Activated naive CD8-positive, alpha-beta T cell treated with anti-CD3 and anti-CD28 coated beads for 36 hours (primary cell): ENCODE measurements around the gene VWCE. TPM values are rescaled to one million over a fixed set of nuclear protein-coding genes. Genes with fewer than 3 reads are reported as not detected.
"Not testable (repeated sequence)": the region's sequence is repeated elsewhere in the genome, so short reads cannot be mapped to it uniquely, and the experiment has no call there.

Experiments
- DNase-seq: peaks from one replicate; pipeline ENCODE4 v3.0.0; 2021
- H3K27ac Mint-ChIP-seq: one replicate; pipeline ENCODE4 v1.8.0; 2022; ENCODE audit warnings: mild to moderate bottlenecking, moderate library complexity, mixed read lengths
- H3K27me3 Mint-ChIP-seq: one replicate; pipeline ENCODE4 v1.8.0; 2022; ENCODE audit warnings: mild to moderate bottlenecking, mixed read lengths
- H3K36me3 Mint-ChIP-seq: one replicate; pipeline ENCODE4 v1.8.0; 2021; ENCODE audit warnings: mild to moderate bottlenecking, mixed read lengths
- H3K4me1 Mint-ChIP-seq: one replicate; pipeline ENCODE4 v1.8.0; 2021; ENCODE audit warnings: mixed read lengths
- H3K4me3 Mint-ChIP-seq: one replicate; pipeline ENCODE4 v1.8.0; 2022; ENCODE audit warnings: mild to moderate bottlenecking, moderate library complexity, mixed read lengths
- H3K9me3 Mint-ChIP-seq: one replicate; pipeline ENCODE4 v1.8.0; 2022; ENCODE audit warnings: mixed read lengths
- total RNA-seq, 2 experiments: library from RNA; stranded (reverse); gene quantifications; one replicate each; pipeline ENCODE4 v1.2.3, GENCODE V29; 2021

The VWCE gene
- total RNA-seq, 2 experiments from 2014 or later, result 18.3 to 19.8 TPM

GRCh38 chr11:61231033-61231432 is 64.1 kb downstream of the VWCE start:
- not testable (repeated sequence) for H3K4me1 Mint-ChIP-seq, DNase-seq, H3K9me3 Mint-ChIP-seq, H3K27ac Mint-ChIP-seq, H3K36me3 Mint-ChIP-seq, H3K4me3 Mint-ChIP-seq, H3K27me3 Mint-ChIP-seq

DNA sequence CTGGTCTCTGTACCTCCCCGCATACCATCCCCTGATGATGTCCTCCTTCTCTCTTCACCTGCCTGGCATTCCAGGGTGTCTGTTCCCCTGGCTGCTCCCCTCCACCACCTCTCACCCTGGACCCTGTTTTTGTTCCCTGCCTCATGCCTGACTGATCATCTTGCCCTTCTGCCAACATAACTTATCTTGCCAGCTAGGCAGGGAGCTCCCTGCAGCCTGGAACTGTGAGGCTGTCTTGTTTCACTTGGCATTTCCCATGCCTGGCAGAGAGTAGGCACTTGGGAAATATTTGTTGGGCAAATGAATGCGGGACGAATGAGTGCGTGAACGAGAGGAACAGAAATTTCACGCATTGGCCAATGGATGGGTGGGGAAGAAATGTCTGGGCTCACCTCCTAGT is 65.7 kb downstream of the VWCE start:
- H3K27me3 Mint-ChIP-seq, H3K36me3 Mint-ChIP-seq, H3K9me3 Mint-ChIP-seq, H3K4me3 Mint-ChIP-seq, DNase-seq, H3K4me1 Mint-ChIP-seq, H3K27ac Mint-ChIP-seq: not testable (repeated sequence)

- not testable (repeated sequence) for H3K9me3 Mint-ChIP-seq, DNase-seq, H3K27me3 Mint-ChIP-seq, H3K4me1 Mint-ChIP-seq, H3K27ac Mint-ChIP-seq, H3K4me3 Mint-ChIP-seq, H3K36me3 Mint-ChIP-seq
These were observed 68.5 kb downstream of the VWCE start for GRCh38 chr11:61226457-61227137.

GRCh38 chr11:61222692-61223091 is 72.4 kb downstream of the VWCE start:
- H3K27ac Mint-ChIP-seq, H3K36me3 Mint-ChIP-seq, H3K27me3 Mint-ChIP-seq, H3K9me3 Mint-ChIP-seq, DNase-seq, H3K4me1 Mint-ChIP-seq, H3K4me3 Mint-ChIP-seq: not testable (repeated sequence)

- not testable (repeated sequence) for DNase-seq, H3K4me1 Mint-ChIP-seq, H3K4me3 Mint-ChIP-seq, H3K9me3 Mint-ChIP-seq, H3K27ac Mint-ChIP-seq, H3K27me3 Mint-ChIP-seq, H3K36me3 Mint-ChIP-seq
These were observed 73.1 kb downstream of the VWCE start, which contains the start of gene PGA4 for GRCh38 chr11:61222047-61222446. TSS of gene PGA4 (plus strand) at chr11:61222347. CDS start at chr11:61222401, 54 bp downstream.

GRCh38 chr11:61219016-61219415 is 76.1 kb downstream of the VWCE start:
- H3K27ac Mint-ChIP-seq, H3K9me3 Mint-ChIP-seq, H3K36me3 Mint-ChIP-seq, H3K27me3 Mint-ChIP-seq, H3K4me1 Mint-ChIP-seq, H3K4me3 Mint-ChIP-seq, DNase-seq: not testable (repeated sequence)

DNA sequence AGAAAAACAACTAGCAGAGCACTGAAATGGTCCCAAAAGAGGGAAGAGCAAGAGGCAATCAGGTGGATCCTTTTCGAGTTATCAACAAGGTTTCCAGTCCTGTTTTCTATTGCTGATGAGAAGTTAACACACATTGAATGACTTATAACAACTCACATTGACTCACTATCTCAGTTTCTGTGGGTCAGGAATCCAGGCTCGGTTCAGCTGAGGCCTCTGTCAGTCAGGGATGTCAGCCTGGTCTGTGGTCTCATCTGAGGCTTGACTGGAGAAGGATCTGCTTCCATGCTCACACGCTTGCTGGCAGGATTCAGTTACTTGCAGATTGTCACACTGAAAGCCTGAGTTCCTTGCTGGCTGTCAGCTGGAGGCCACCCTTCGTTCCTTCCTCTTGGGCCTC is 76.8 kb downstream of the VWCE start:
- H3K9me3 Mint-ChIP-seq, H3K36me3 Mint-ChIP-seq, H3K4me3 Mint-ChIP-seq, H3K4me1 Mint-ChIP-seq, H3K27ac Mint-ChIP-seq, H3K27me3 Mint-ChIP-seq, DNase-seq: not testable (repeated sequence)

DNA sequence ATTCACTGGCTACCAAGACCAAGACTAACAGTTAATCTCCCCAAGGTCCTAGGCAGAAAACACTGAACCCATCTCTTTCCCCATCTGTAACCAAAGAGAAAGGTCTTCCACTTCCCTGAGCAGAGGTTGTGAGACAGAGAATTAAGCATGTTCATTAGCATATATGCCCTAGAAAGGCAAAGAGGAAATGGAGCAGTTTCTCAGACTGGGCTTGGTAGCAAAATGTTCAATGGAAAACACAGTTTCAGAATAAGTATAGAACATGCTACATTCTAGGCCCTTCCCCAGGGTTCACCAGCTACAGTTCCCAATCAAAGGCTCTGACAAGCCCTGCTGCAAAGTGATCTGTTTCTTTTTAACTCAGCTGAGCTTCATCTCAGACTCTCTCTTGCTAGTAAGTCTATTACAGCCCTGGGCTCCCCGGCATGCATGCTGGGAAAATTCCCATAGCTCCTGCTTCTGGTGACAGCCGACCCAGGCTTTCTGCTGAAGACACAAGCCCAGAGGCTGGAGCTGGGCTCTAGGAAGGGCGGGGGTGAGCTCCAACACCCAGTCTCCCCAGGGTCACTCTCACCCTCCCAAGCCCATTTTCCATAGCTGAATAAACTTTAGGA is 81.3 kb downstream of the VWCE start:
- H3K4me3 Mint-ChIP-seq, H3K27me3 Mint-ChIP-seq, H3K27ac Mint-ChIP-seq, H3K36me3 Mint-ChIP-seq, DNase-seq, H3K9me3 Mint-ChIP-seq, H3K4me1 Mint-ChIP-seq: not testable (repeated sequence)

DNA sequence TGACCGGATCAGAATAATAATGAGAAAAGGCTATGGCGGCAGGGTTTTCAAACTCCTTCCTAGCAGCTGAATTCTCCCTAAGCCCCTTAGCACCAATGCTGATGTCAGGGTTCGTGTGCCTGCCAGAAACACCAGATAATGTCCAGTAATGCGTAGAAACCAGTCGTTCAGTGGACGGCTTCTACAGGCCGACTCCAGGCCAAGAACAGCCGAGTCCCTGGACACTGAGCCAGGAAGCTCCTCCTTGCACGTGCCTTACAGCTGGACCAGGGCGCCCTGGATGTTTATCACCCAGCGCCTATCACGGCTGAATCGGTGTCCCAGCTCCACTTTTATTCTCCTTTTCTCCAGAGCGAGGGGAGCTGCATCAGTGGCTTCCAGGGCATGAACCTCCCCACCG is 82.9 kb downstream of the VWCE start:
- not testable (repeated sequence) for H3K4me1 Mint-ChIP-seq, H3K27me3 Mint-ChIP-seq, H3K4me3 Mint-ChIP-seq, H3K36me3 Mint-ChIP-seq, H3K27ac Mint-ChIP-seq, DNase-seq, H3K9me3 Mint-ChIP-seq

GRCh38 chr11:61211327-61211952 is 83.7 kb downstream of the VWCE start:
- not testable (repeated sequence) for H3K36me3 Mint-ChIP-seq, H3K9me3 Mint-ChIP-seq, H3K27me3 Mint-ChIP-seq, H3K4me3 Mint-ChIP-seq, H3K27ac Mint-ChIP-seq, DNase-seq, H3K4me1 Mint-ChIP-seq

DNA sequence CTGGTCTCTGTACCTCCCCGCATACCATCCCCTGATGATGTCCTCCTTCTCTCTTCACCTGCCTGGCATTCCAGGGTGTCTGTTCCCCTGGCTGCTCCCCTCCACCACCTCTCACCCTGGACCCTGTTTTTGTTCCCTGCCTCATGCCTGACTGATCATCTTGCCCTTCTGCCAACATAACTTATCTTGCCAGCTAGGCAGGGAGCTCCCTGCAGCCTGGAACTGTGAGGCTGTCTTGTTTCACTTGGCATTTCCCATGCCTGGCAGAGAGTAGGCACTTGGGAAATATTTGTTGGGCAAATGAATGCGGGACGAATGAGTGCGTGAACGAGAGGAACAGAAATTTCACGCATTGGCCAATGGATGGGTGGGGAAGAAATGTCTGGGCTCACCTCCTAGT is 84.5 kb downstream of the VWCE start:
- not testable (repeated sequence) for H3K4me1 Mint-ChIP-seq, H3K4me3 Mint-ChIP-seq, H3K9me3 Mint-ChIP-seq, DNase-seq, H3K36me3 Mint-ChIP-seq, H3K27ac Mint-ChIP-seq, H3K27me3 Mint-ChIP-seq

Other genes starting within 250 kb of the VWCE start
- gene CD5, start 192.8 kb downstream of the VWCE start, total RNA-seq, result 100 to 1,000 TPM; 196 to 197 TPM
- 1 to 10 TPM; 8.1 to 8.8 TPM for gene VPS37C, start 133.9 kb downstream of the VWCE start, total RNA-seq
- gene PGA3, start 91.8 kb downstream of the VWCE start, total RNA-seq, result not detected
- not detected for gene PGA4, start 73.0 kb downstream of the VWCE start, total RNA-seq
- not detected for gene PGA5, start 54.1 kb downstream of the VWCE start, total RNA-seq
- 100 to 1,000 TPM; 308 to 315 TPM for gene DDB1, start 37.8 kb upstream of the VWCE start, total RNA-seq
- gene TKFC, start 37.9 kb upstream of the VWCE start, total RNA-seq, result 10 to 100 TPM; 70.0 to 70.3 TPM
- gene CYB561A3, start 66.6 kb upstream of the VWCE start, total RNA-seq, result 10 to 100 TPM; 41.1 to 41.6 TPM
- gene TMEM138, start 67.1 kb upstream of the VWCE start, total RNA-seq, result 10 to 100 TPM; 57.6 to 64.1 TPM
- gene TMEM216, start 97.3 kb upstream of the VWCE start, total RNA-seq, result 10 to 100 TPM; 12.6 to 14.0 TPM
- gene CPSF7, start 134.7 kb upstream of the VWCE start, total RNA-seq, result 100 to 1,000 TPM; 123 to 139 TPM
- 10 to 100 TPM; 41.7 to 44.4 TPM for gene SDHAF2, start 134.8 kb upstream of the VWCE start, total RNA-seq
- not detected for gene LRRC10B, start 213.4 kb upstream of the VWCE start, total RNA-seq